Mesothelial cell of epicardium (in vitro differentiated cells): ENCODE results near the gene ZNF160. TPM values are rescaled to one million over a fixed set of nuclear protein-coding genes. Genes with fewer than 3 reads are reported as not detected.
"Not testable (repeated sequence)": the region's sequence is repeated elsewhere in the genome, so short reads cannot be mapped to it uniquely, and the experiment has no call there.

Experiments used
- DNase-seq, 2 experiments: peaks; one replicate each; pipeline ENCODE4 v3.0.0; 2021; ENCODE audit warnings: low spot score in 2 of 2; ENCODE audit not compliant: unreplicated experiment in 2 of 2
- H3K27ac Mint-ChIP-seq: 2 replicates; pipeline ENCODE4 v1.8.0; 2021; ENCODE audit warnings: mixed read lengths
- H3K27me3 Mint-ChIP-seq: 2 replicates; pipeline ENCODE4 v1.8.0; 2021; ENCODE audit warnings: low read depth, mixed read lengths
- H3K36me3 Mint-ChIP-seq: 2 replicates; pipeline ENCODE4 v1.8.0; 2021; ENCODE audit warnings: mixed read lengths
- H3K4me1 Mint-ChIP-seq: 2 replicates; pipeline ENCODE4 v1.8.0; 2021; ENCODE audit warnings: mixed read lengths
- H3K4me3 Mint-ChIP-seq: 2 replicates; pipeline ENCODE4 v1.8.0; 2021; ENCODE audit warnings: mild to moderate bottlenecking, moderate library complexity, mixed read lengths
- H3K9me3 Mint-ChIP-seq: 2 replicates; pipeline ENCODE4 v1.8.0; 2021; ENCODE audit warnings: mixed read lengths
- CTCF ChIP-seq: fragments of 200-600 bp; sonication (generic); IDR thresholded peaks from one replicate; pipeline ENCODE4 v1.5.0; 2021; ENCODE audit warnings: antibody characterized with exemption; ENCODE audit not compliant: unreplicated experiment
- total RNA-seq: library from RNA; stranded (reverse); gene quantifications from 3 replicates; pipeline ENCODE4 v1.2.1, GENCODE V29; 2021

Gene ZNF160
- total RNA-seq, 1 donor from 2014 or later: 71.0 TPM

- TF ChIP-seq CTCF: no peak
- H3K27ac Mint-ChIP-seq: no peak overlapping the region
- H3K4me3 Mint-ChIP-seq: no peak overlapping the region
- no peaks in the 10 kb centered on the region for H3K9me3 Mint-ChIP-seq
- H3K4me1 Mint-ChIP-seq: peaks cover 12% of the 10 kb centered on the region
- no peak for DNase-seq
- H3K27me3 Mint-ChIP-seq: peaks cover 2% of the 10 kb centered on the region
- no peaks in the 10 kb centered on the region for H3K36me3 Mint-ChIP-seq
Measured at GRCh38 chr19:53041366-53041765, 61.9 kb downstream of the ZNF160 start.

GRCh38 chr19:53037101-53038097 lies 65.8 kb downstream of the ZNF160 start:
- H3K4me1 Mint-ChIP-seq: peaks cover 10% of the 10 kb centered on the region
- H3K27ac Mint-ChIP-seq: peak overlapping the region; percentile 67
- H3K4me3 Mint-ChIP-seq: peak overlapping the region; percentile 82
- DNase-seq: peak; percentile 43 to 64
- no peak for TF ChIP-seq CTCF
- H3K9me3 Mint-ChIP-seq: no peaks in the 10 kb centered on the region
- H3K36me3 Mint-ChIP-seq: peaks cover 3% of the 10 kb centered on the region
- peaks cover 2% of the 10 kb centered on the region for H3K27me3 Mint-ChIP-seq

GRCh38 chr19:53034948-53035675 lies 68.1 kb downstream of the ZNF160 start:
- H3K4me3 Mint-ChIP-seq: no peak overlapping the region
- DNase-seq: no peak
- TF ChIP-seq CTCF: no peak
- H3K27me3 Mint-ChIP-seq: no peaks in the 10 kb centered on the region
- no peaks in the 10 kb centered on the region for H3K9me3 Mint-ChIP-seq
- H3K4me1 Mint-ChIP-seq: peaks cover 10% of the 10 kb centered on the region
- peaks cover 4% of the 10 kb centered on the region for H3K36me3 Mint-ChIP-seq
- H3K27ac Mint-ChIP-seq: no peak overlapping the region

- Mint-ChIP-seq H3K4me1 (peaks cover 10% of the 10 kb centered on the region), H3K4me3 (no peak overlapping the region), H3K36me3 (peaks cover 4% of the 10 kb centered on the region), H3K27me3 (no peaks in the 10 kb centered on the region), H3K9me3 (no peaks in the 10 kb centered on the region), H3K27ac (no peak overlapping the region)
- no peak for DNase-seq
- no peak for TF ChIP-seq CTCF
Measured at GRCh38 chr19:53034054-53034453, 69.2 kb downstream of the ZNF160 start.

GRCh38 chr19:53028306-53028705 lies 74.9 kb downstream of the ZNF160 start:
- DNase-seq, H3K27me3 Mint-ChIP-seq, H3K4me1 Mint-ChIP-seq, H3K36me3 Mint-ChIP-seq, H3K4me3 Mint-ChIP-seq, H3K9me3 Mint-ChIP-seq, H3K27ac Mint-ChIP-seq: not testable (repeated sequence)

GRCh38 chr19:53019684-53020083 lies 83.5 kb downstream of the ZNF160 start:
- no peak for DNase-seq
- no peaks in the 10 kb centered on the region for H3K4me1 Mint-ChIP-seq
- no peak overlapping the region for H3K27ac Mint-ChIP-seq
- H3K4me3 Mint-ChIP-seq: no peak overlapping the region
- H3K9me3 Mint-ChIP-seq: peaks cover 16% of the 10 kb centered on the region
- TF ChIP-seq CTCF: no peak
- peaks cover 4% of the 10 kb centered on the region for H3K36me3 Mint-ChIP-seq
- no peaks in the 10 kb centered on the region for H3K27me3 Mint-ChIP-seq
